MM.1S (cell line): ENCODE data around the gene SERPINA9.

Experiments used
- EZH2 ChIP-seq: fragments of 300-600 bp; sonication (generic); optimal IDR thresholded peaks from 2 replicates; pipeline ENCODE3; 2017; ENCODE audit warnings: low read depth, mild to moderate bottlenecking, antibody characterized with exemption, low read length, mixed read lengths
- EZH2phosphoT487 ChIP-seq: fragments of 300-600 bp; sonication (generic); IDR thresholded peaks from 2 replicates; pipeline ENCODE4 v1.6.1; 2018; ENCODE audit warnings: antibody characterized with exemption, low read length

DNA sequence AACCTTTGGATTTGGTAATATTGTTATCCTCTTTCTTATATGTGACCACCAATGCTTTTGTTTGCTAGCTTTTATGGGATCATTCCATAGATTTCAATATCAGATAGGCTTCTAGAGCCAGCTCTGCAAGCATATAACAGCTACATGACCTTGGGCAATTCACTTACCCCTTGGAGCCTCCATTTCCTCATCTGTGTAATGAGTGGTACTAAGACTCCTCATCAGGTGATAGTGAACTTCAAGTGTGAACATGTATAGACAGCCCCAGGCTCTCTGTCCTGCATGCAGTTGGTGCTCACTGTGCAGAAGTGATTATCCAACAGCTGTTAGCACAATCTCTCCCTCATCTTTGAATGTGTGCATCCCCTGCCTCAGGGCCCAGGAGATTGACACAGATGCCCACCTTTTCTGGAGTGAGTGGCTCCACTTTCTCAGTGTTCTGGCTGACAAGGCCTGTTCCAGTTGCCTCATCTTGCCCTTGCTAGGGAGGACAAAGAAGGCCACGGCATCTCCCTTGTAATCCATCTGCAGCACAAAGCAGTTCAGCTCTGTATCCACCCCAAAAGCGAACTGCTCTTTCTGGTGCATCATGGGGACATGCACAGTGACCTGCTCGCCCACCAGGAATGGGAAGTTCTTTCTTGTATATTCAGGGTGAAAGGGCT, 9.2 kb downstream of the SERPINA9 start:
- TF ChIP-seq EZH2phosphoT487 (no peak), EZH2 (no peak)
